HG03175 (cell line): ENCODE data around the gene PRKAG2.
"Not testable (repeated sequence)": the region's sequence is repeated elsewhere in the genome, so short reads cannot be mapped to it uniquely, and the experiment has no call there.

ENCODE experiments used
- ATAC-seq: cut with Tn5 transposase; IDR thresholded peaks from one replicate; pipeline ENCODE4 v1.9.1; 2021; ENCODE audit warnings: mild to moderate bottlenecking, moderate library complexity; ENCODE audit not compliant: unreplicated experiment

The PRKAG2 gene

DNA sequence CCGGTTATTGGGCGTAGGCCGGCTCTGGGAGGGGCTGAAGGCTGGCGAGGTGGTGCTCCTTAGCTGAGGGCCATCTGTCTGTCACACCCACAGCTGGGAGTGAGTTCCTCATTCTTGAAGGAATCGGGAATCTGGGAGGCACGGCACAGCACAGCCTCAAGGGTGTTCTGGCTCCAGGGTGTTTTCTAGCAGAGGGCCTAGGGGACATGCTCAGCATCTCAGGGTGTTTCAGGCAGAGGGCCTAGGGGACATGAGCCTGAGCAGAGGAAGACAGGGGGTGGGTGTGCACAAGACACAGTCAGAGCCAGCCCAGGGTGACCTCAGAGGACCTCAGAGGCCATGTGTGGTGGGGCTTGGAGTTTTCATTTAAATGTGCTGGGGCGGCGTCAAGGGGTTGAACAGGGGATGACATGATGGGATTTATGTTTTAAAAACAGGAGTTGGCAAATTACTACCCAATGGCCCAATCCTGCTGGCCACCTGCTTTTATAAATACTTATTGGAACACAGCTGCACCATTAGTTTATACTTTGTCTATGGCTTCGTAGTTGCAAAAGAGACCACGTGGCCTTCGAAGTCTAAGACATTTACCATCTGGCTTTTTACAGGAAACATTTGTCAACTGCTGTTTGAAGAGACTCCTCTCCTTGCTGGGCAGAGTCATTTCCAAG lies 121.6 kb downstream of the PRKAG2 start:
- no peak for ATAC-seq

DNA sequence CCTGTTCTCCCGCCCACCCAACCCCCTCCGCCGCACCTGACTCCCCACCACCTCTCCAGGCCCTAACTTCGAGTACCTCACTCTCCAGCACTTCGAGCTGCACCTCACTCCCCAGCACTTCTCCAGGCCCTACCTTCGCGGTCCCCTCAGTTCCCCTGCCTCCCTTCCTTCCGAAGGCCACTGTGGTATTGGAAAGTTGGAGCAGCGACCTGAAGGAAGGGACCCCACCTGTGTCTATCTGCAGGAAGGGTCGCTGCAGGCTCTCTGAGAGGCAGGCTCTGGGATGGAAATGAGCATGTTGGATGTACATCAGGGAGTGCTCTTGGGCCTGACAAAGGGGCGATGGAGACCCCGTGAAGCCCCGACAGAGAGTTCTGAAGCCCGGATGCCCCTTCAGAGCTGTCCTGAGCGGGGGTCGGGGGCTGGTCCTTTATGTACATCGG lies 122.2 kb downstream of the PRKAG2 start:
- ATAC-seq: no peak

DNA sequence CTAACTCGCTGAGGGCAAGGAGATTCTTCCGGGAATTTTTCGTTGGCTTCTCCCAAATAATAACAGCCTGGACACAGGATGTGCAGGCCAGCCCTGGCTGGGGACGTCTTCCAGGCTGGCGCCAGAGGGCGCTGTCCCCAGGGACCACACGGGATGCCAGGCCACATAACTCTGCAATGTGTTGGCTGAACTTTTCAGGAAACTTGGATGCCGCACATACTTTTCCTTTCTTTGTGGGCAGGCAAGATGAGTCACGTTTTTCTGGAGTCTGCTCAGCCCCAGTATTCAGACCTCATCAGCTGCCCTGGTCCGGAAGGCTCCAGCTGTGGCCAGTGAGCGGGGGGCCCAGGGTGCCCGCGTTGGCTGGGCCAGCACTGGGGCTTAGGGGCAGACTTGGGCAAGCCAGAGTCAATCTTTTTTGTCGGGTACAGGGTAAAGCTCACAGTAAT lies 122.7 kb downstream of the PRKAG2 start:
- ATAC-seq: no peak

DNA sequence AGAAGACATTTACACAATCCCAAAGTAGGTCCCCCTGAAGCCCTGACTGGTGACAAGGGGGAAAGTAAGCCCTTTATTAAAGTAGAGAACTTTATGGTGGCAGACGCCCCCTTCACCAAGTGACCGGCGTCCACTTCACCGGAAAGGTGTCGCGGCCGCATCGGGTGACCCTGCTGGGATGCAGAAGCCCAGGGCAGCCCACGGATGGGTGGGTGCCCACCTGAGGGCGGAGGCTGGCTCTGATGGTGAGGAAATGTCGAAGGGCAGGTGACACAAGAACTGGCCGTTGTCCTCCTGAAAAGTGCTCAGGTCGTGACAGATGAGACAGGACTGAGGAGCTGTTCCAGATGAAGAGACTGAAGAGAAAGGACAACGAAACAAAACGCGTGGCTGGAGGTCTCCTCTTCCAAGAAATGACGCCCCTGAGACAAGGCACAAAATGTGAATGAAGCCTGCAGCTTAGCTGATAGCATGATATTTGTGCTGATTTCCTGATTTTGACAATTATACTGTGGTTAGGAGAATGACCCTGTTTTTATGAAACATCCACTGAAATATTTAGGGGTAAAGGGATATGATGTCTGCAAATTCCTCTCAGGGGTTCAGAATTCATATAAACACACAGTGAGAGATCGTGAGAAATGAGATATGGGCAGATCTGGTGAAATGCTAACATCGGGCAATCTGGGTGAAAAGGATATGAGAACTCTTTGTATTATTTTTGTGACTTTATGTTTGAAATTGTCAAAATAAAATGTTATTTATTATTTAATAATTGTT lies 123.9 kb downstream of the PRKAG2 start:
- no peak for ATAC-seq

DNA sequence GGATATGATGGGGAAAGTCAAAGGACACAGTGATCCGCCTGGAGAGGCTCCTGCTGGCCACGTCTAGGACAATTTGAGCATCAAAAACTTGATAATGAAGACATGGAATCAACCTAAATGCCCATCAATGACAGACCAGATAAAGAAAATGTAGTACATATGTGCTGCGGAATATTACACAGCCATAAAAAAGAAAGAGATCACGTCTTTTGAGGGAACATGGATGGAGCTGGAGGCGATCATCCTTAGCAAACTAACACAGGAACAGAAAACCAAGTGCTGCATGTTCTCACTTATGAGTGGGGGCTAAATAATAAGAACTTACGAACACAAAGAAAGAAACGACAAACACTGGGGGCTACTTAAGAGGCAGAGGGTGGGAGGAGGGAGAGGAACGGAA lies 124.9 kb downstream of the PRKAG2 start:
- no peak for ATAC-seq

DNA sequence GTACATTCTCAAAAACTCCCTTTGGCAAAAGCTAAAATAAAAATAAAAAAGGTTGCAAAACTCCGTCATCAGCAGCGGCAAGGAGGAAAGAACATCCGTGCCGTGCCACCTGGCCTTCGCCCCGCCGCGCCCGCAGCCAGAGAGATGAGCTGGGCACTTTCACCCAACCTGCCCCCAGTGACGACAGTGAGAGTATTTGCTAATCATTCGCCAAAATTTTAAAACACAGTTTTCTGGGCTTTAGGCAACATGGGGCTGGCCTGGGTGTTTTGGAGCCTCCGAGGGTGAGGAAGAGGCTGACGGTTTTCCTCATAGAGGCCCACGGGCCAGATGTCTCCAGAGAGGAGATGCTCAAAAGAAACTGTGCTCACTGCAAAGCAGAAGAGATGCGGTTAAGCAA lies 128.2 kb downstream of the PRKAG2 start:
- no peak for ATAC-seq

DNA sequence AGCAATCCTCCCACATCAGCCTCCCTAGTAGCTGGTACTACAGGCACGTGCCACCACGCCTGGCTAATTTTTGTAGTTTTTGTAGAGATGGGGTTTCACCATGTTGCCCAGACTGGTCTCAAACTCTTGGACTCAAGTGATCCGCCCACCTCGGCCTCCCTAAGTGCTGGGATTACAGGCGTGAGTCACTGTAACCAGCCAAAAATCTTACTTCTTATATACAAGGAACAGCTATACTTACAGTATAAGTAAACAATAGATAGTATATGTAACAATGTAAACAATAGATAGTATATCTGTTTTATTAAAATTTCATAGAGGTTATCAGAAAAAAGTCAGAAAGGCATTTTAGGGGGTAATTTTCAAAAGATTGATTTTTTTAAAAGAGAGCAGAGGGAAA lies 128.9 kb downstream of the PRKAG2 start:
- ATAC-seq: not testable (repeated sequence)

DNA sequence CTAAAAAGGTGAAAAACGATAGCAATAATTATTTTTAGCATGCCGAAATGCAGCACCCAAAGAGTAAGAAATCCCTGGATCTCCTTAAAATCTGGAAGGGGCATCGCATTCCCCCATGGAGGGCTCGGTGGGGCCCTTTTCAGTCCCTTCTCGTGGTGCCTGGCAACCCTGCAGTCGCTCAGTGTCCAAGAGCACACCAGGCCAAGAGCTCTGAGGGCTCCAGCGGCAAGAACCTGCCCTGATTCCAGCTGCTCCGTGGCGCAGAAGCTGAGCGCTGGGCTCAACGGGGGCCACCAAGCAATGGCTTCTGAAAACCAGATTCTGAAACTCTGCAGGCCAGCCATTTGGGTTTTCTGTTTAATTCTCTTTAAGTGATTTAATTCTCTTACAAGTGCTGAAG lies 131.2 kb downstream of the PRKAG2 start:
- ATAC-seq: no peak

DNA sequence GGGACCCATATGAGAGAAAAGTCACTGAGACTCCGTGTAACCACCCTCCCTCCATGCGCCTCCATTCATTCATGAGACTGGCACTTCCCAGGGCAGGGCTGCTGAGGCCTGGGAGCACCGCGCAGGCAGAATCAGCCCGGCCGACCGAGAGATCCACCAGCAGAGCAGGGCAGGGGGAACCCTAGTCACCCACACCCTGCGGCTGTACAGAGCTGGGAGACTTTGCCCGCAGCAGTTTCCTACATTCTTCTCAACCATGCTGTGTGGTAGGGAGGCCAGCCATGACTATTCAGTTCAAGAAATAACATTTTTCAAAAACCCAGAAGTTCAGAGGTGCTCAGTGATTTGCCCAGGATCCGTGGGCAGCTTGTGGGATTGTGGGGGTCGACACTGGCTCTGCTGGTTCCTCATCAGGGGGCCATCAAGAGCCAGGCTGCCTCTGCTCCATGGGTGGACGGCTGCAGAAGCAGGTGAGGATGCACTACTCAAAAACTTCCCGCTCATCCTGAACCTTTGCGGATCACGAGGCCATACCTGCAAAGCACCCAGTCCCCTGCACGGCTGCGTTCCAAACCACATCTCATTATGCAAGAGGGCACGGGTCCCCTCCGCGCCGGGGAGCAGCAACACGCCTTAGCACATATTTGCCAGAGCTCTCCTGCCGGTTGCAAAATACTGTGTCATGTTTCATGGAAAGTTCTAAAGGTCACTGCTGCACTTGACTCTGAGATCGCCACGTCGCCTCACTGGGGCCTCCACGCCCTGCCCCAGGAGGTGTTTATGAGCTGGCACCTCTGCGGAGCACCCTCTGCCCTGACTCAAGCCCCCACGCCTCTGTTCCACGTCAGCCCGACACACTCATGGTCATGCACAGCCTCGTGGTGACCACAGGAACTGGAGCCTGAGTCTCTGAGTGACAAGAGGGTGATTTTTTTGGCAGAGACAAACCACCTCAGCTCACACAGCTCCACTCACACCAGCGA lies 132.0 kb downstream of the PRKAG2 start:
- ATAC-seq: no peak

DNA sequence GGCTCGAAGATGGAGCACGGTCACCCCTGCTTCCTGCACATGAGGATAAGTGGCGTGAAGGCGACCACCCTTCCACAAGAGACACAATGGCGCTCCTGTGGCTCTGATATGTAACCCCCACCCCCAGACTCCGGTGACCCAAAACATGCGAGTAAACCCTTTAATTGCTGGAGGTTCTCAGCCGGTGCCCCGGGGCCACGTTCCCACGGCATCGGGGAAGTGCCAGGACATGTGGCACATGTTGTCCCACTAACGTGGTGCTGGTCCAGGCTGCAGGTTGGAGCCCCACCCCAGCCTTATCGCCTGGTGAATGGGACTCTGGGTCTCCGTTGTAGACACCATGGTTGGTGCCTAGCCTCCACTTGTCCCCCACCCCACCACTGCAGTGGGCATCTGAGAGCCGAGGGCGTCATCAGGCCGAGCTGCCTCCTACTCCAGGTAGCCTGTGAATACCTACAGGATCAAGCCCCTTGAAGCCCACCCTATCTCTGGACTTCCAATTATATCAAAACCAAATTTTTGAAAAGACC lies 132.8 kb downstream of the PRKAG2 start:
- ATAC-seq: no peak

DNA sequence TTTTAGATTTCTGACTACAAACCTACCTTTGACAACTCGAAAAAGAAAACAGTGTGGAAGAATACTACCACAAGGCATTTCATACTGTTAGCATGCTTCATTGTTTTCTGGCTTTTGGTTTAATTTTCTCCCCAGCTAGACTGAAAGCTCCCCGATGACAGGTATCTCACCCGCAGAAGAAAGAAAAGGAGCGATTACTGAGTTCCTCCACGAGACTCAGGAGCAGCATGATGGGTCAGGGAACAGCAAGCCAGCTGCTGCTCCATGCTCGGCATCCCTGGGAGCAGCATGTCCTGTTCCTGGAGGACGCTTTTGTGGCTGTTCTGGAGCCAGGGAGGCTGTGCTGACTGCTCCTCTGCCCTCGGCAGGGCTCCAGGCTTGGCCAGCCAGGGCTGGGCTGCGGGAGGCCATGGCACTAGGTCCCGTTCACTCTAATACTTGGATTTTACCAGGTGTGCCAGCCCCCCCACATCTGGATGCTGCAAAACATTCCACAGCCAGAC lies 133.4 kb downstream of the PRKAG2 start:
- ATAC-seq: no peak

DNA sequence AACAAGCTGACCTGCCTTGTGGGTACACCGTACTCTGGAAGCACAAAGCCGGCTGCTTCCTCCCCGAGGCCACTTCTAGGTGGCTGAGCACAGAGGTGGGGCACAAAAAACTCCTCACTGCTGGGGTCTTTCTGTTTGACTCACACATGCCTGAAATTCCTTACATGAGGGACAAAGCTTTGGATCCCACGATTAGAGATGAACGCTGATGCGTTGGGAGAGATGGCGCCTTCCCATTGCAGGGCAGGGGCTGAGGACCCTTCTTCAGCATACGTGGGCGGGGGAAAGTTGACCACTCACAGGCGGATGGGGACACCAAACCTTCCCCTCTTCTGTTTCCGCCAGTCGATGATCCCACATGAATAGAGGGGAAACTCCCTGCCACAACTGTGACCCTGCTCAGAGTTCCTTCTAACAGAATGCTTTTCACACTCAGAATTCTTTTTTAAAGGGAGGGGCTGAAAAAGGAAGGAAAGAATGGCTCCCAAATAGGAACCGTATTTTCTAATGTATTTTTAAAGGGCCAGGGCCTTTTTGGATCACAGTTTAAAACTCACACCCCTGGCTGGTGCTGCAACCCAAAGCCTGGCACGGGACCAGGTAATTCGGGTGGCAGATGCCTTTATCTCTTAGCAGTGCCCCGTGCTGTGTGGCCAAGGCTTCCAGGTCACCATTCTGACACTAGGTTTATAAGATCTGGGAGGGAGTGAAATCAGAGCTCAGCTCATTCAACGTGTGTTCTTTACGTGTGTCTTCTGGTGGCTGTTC lies 134.0 kb downstream of the PRKAG2 start:
- ATAC-seq: no peak

DNA sequence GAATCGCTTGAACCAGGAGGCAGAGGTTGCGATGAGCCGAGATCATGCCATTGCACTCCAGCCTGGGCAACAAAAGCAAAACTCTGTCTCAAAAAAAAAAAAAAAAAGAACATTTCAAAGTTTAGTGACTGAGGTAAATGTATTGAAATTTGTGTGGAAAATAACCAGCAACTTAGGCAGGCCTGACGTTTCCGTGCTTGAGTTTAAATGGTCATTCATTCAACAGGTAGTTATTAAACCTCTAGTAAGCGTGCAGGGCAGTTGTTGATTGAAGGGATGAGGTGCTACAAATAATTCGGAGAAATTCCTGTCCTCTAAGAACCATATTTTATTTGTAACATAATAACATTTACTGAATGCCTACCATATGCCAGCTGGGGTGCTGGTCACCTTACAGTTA lies 135.3 kb downstream of the PRKAG2 start:
- ATAC-seq: no peak

DNA sequence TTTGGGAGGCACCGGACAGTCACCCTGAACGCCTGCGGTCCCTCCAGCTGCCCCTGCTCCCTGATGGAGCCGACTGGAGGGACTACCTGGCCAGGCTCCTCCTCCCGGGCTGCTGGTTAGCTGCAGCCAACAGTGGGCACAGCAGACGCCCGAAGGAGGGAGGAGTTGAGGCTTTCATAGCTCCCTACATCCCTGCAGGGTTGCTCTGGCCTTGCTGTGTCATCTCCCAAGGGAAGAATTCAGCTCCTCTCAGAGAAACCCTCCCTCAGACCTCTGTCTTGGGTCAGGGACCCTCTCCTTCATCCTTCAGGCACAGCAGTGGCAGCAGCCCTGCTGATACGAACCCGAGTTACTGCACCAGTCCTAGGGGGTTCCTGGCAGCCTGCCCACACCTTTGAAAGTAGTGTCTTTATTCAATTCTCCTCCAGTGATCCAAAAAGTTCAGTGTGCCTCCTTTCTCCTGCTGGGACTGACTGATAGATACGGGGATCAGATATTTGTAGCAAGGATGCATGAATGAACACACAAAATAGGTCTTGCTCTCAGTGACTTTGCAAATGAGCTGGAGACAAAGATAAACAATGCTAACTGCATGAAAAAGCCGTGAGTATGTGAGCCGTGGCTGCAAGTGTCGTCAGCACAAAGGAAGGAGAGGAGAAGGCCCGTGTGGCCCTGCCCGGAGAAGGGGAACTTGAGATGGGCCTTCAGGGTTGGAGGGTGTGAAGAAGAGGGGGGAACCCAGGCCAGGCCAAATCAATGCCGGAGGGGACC lies 136.6 kb downstream of the PRKAG2 start:
- no peak for ATAC-seq

DNA sequence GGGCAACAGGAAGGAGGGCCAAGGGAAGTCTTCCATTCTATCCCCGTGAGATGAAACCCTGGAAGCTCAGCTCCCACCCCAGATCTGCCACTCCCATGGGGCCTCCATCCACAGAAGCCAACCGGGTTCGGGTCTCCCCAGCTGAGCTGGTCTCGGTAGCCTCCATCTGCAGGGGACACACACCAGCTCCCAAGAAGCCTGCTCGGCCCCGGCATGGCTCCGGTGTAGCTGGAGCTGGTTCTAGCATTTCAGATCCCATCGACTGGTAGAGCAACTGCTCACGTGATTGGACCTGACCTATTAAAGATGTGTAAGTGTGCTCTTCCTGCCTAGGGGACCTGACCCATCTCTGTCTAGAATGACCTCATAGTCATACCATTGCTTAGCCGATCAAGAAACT lies 138.0 kb downstream of the PRKAG2 start:
- no peak for ATAC-seq

DNA sequence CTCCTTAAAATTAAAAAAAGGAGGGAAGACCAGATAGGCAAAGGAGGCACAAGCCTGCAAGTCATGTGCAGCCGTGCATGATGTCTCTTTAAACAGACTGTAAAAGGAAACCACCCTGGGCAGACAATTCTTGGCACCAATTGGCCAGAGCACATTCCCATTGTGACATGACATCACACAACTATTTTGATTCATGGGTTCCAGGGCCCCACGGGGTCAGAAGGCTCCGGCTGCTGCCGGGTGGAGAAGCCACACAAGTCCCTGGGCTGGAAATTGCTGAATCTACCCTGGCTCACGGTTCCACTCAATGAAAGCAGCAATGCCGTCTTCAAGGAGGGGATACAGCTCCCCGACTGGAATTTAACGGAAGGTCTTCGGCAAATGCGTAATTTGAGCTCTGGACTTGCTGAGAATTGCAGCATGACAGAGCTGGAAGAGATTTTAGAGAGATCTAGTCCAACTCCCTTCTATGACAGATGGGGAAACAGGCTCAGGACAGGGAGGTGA lies 140.5 kb downstream of the PRKAG2 start:
- ATAC-seq: no peak

DNA sequence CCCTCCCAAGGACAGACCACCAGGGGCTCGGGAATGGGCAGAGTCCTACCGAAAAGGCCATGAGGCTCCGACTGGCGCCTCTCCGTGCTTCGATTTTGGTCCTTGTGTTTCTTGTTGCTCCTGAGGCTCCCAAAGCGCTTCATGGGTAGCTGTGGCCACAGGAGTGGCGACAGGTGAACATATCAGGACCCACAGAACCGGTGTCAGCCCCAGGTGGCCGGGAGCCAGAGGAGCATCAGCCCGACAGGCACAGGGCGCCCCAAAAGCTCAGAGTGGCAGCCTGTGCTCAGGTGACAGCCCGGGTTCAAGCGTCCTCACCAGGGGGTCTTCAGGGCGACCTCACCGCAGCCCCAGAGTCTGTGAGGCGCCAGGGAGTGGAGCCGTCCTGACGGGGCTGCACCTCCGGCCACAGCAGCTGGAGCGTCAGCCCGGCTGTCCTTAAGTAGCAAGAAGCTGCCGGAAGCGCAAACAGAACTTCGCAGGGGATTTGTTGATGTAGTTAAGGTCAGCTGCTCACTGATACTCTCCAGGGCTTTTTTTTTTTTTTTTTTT lies 141.0 kb downstream of the PRKAG2 start:
- no peak for ATAC-seq

DNA sequence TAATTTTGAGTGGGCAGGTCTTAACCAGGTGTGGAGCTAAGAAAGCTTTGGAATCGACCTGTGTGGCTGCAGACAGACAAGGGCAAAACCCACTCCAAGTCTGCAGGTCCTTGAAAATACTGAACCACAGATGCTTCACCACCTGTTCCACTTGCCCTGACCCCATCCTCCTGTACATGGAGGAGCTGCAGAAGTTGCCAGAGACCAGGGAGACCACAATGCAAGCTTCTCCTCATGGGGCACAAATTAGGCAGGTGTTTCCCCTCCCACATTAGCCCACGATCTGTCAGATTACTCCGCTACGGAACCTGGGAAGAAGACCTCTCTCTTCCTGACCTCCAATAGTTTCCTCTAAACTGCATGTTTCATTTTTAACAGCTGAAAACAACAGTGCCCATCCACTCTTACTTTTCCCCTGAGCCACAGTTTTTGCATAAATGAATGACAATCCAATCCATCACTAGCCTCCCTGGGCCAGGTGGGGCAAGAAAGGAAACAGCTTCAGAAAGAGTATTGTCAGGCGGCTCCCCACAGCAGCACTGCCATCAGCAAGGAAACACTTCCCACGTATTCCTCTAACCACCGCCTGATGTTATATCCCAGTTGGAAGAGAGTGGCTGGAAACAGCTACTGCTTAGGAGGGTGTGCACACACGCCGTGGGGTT lies 141.6 kb downstream of the PRKAG2 start:
- ATAC-seq: no peak
